Effector memory CD8-positive, alpha-beta T cell (primary cell): ENCODE data around the gene SEC61A2.
"Not testable (repeated sequence)": the region's sequence is repeated elsewhere in the genome, so short reads cannot be mapped to it uniquely, and the experiment has no call there.

Experiments
- ATAC-seq: fragments of 150-1000 bp; cut with Tn5 transposase; replicated peaks from 2 replicates; pipeline ENCODE4 v1.10.0; 2021; ENCODE audit warnings: mild to moderate bottlenecking, moderate library complexity
- DNase-seq, 3 experiments: peaks; one replicate each; pipeline ENCODE4 v3.0.0; 2021
- H3K27ac Mint-ChIP-seq, 2 donors: one replicate each; pipeline ENCODE4 v1.8.0; 2022; ENCODE audit warnings: mild to moderate bottlenecking in 2 of 2, mixed read lengths in 2 of 2, moderate library complexity in 2 of 2
- H3K27me3 Mint-ChIP-seq, 2 donors: one replicate each; pipeline ENCODE4 v1.8.0; 2022; ENCODE audit warnings: mixed read lengths in 2 of 2
- H3K36me3 Mint-ChIP-seq: one replicate; pipeline ENCODE4 v1.8.0; 2022; ENCODE audit warnings: mild to moderate bottlenecking, moderate library complexity, mixed read lengths; ENCODE audit not compliant: insufficient read depth
- H3K4me1 Mint-ChIP-seq, 2 donors: one replicate each; pipeline ENCODE4 v1.8.0; 2022; ENCODE audit warnings: low read depth in 2 of 2, mixed read lengths in 2 of 2
- H3K4me3 Mint-ChIP-seq, 2 donors: one replicate each; pipeline ENCODE4 v1.8.0; 2022; ENCODE audit warnings: mild to moderate bottlenecking in 2 of 2, mixed read lengths in 2 of 2, moderate library complexity in 2 of 2
- H3K9me3 Mint-ChIP-seq, 2 donors: one replicate each; pipeline ENCODE4 v1.8.0; 2022; ENCODE audit warnings: mixed read lengths in 2 of 2
- total RNA-seq, 9 experiments: gene quantifications; one replicate each; lab custom pipeline; 2026; lab: John Stamatoyannopoulos, UW

Gene SEC61A2
- 9.6 to 26.1 (median 11.8) reads per million in 9 experiments for total RNA-seq

- H3K9me3 Mint-ChIP-seq, result no peaks in the 10 kb centered on the region
- H3K4me3 Mint-ChIP-seq, result peak within 1 kb of the TSS; percentile 86 to 88
- peaks cover 20% of the 10 kb centered on the region for H3K36me3 Mint-ChIP-seq
- ATAC-seq, result peak; percentile 89
- H3K27me3 Mint-ChIP-seq, result no peaks in the 10 kb centered on the region
- peaks cover 11 to 16% of the 10 kb centered on the region in 2 donors for H3K4me1 Mint-ChIP-seq
- H3K27ac Mint-ChIP-seq, result peak within 1 kb of the TSS; percentile 55 to 85
- peak; percentile 96 to 99 (median 99) for DNase-seq
Observed at GRCh38 chr10:12129222-12130111, at the start of gene SEC61A2. TSS of gene SEC61A2 (plus strand) at chr10:12129677. CDS start at chr10:12129788, 111 bp downstream.

- Mint-ChIP-seq H3K4me1 (peaks cover 0 to 3% of the 10 kb centered on the region in 2 donors), H3K36me3 (peaks cover 16% of the 10 kb centered on the region), H3K9me3 (no peaks in the 10 kb centered on the region), H3K27me3 (no peaks in the 10 kb centered on the region), H3K27ac (no peak overlapping the region), H3K4me3 (no peak overlapping the region)
- DNase-seq (no peak), ATAC-seq (no peak)
Observed at GRCh38 chr10:12081470-12081869, 48.0 kb upstream of the SEC61A2 start.

GRCh38 chr10:12081879-12082557 lies 47.5 kb upstream of the SEC61A2 start:
- Mint-ChIP-seq H3K4me1 (peaks cover 0 to 3% of the 10 kb centered on the region in 2 donors), H3K36me3 (peaks cover 18% of the 10 kb centered on the region), H3K4me3 (no peak overlapping the region), H3K27ac (no peak overlapping the region), H3K9me3 (no peaks in the 10 kb centered on the region), H3K27me3 (no peaks in the 10 kb centered on the region)
- DNase-seq (no peak), ATAC-seq (no peak)

DNA sequence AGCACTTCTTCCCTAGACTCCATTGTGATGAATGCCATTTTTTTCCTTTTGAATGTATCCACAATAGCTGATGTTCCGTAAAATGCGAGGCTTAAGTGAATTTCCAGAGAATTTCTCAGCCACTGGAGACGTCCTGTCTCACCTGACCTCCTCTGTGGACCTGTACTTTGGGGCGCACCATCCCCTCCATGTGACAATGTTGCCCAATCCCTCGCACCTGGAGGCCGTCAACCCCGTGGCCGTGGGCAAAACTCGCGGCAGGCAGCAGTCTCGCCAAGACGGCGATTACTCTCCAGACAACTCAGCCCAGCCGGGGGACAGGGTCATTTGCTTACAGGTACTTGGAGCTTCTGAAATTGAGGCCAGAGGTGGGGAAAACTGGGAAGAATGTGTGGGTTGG lies 40.6 kb upstream of the SEC61A2 start:
- Mint-ChIP-seq H3K4me1 (no peaks in the 10 kb centered on the region), H3K4me3 (no peak overlapping the region), H3K27me3 (no peaks in the 10 kb centered on the region), H3K9me3 (no peaks in the 10 kb centered on the region), H3K36me3 (peaks cover 44% of the 10 kb centered on the region), H3K27ac (no peak overlapping the region)
- DNase-seq (no peak), ATAC-seq (no peak)

DNA sequence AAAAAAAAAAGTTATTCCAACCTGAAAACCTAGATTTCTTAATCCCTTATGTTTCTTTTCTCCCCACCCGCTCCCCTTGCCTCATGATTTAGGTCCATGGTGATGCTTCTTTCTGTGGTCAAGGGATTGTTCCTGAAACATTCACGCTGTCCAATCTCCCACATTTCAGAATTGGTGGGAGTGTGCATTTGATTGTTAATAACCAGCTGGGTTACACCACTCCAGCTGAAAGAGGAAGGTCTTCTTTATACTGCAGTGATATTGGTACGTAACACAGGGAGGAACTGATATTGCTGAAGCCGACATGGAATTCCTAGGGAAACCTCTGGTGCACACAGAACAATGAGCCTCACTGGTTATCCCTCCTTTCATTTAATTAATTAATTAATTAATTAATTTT lies 38.1 kb upstream of the SEC61A2 start:
- H3K4me1 Mint-ChIP-seq, result no peaks in the 10 kb centered on the region
- no peak for ATAC-seq
- DNase-seq, result no peak
- H3K9me3 Mint-ChIP-seq, result no peaks in the 10 kb centered on the region
- H3K27ac Mint-ChIP-seq, result no peak overlapping the region
- no peaks in the 10 kb centered on the region for H3K27me3 Mint-ChIP-seq
- no peak overlapping the region for H3K4me3 Mint-ChIP-seq
- H3K36me3 Mint-ChIP-seq, result peaks cover 44% of the 10 kb centered on the region

- H3K9me3 Mint-ChIP-seq, DNase-seq, H3K4me3 Mint-ChIP-seq, H3K27me3 Mint-ChIP-seq, ATAC-seq, H3K27ac Mint-ChIP-seq, H3K4me1 Mint-ChIP-seq: not testable (repeated sequence)
- H3K36me3 Mint-ChIP-seq, result peaks cover 36% of the 10 kb centered on the region
Observed at GRCh38 chr10:12097361-12097760, 32.1 kb upstream of the SEC61A2 start.

- H3K36me3 Mint-ChIP-seq, result peaks cover 35% of the 10 kb centered on the region
- ATAC-seq (no peak), DNase-seq (no peak)
- no peak overlapping the region for H3K27ac Mint-ChIP-seq
- peaks cover 0 to 3% of the 10 kb centered on the region in 2 donors for H3K4me1 Mint-ChIP-seq
- no peaks in the 10 kb centered on the region for H3K27me3 Mint-ChIP-seq
- H3K9me3 Mint-ChIP-seq, result no peaks in the 10 kb centered on the region
- no peak overlapping the region for H3K4me3 Mint-ChIP-seq
Observed at GRCh38 chr10:12097791-12098190, 31.7 kb upstream of the SEC61A2 start.

- H3K4me3 Mint-ChIP-seq, result no peak overlapping the region
- H3K27me3 Mint-ChIP-seq, result no peaks in the 10 kb centered on the region
- ATAC-seq (no peak), DNase-seq (no peak)
- H3K4me1 Mint-ChIP-seq, result peaks cover 0 to 3% of the 10 kb centered on the region in 2 donors
- H3K36me3 Mint-ChIP-seq, result peaks cover 32% of the 10 kb centered on the region
- no peak overlapping the region for H3K27ac Mint-ChIP-seq
- no peaks in the 10 kb centered on the region for H3K9me3 Mint-ChIP-seq
Observed at GRCh38 chr10:12098966-12099365, 30.5 kb upstream of the SEC61A2 start.

- Mint-ChIP-seq H3K9me3 (no peaks in the 10 kb centered on the region), H3K4me3 (no peak overlapping the region), H3K4me1 (no peaks in the 10 kb centered on the region), H3K27ac (peak overlapping the region in 1 of 2 donors; percentile 8), H3K36me3 (peaks cover 50% of the 10 kb centered on the region), H3K27me3 (no peaks in the 10 kb centered on the region)
- no peak for DNase-seq
- ATAC-seq, result no peak
Observed at GRCh38 chr10:12103802-12104201, 25.7 kb upstream of the SEC61A2 start.

DNA sequence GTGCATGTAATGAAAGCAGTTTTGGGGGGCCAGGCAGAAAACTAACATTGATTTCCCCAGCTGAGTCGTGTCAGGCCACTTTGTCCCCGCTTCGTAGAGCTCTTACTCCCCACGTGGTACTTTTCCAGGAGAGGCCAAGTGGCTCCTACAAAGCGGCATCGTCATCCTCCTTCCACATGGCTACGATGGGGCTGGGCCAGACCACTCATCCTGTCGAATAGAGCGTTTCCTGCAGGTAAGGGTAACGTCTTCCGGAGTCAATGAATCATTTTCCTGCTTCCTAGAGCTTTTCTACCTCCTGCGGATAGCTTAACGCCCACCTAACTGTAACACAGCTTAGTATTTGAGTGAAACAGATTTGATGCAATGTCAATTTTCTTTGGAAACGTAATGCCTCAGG lies 21.7 kb upstream of the SEC61A2 start:
- Mint-ChIP-seq H3K4me1 (no peaks in the 10 kb centered on the region), H3K9me3 (no peaks in the 10 kb centered on the region), H3K27ac (no peak overlapping the region), H3K36me3 (peaks cover 27% of the 10 kb centered on the region), H3K4me3 (no peak overlapping the region), H3K27me3 (no peaks in the 10 kb centered on the region)
- ATAC-seq (no peak), DNase-seq (no peak)

GRCh38 chr10:12109286-12109685 lies 20.2 kb upstream of the SEC61A2 start:
- Mint-ChIP-seq H3K27ac (no peak overlapping the region), H3K27me3 (no peaks in the 10 kb centered on the region), H3K4me1 (no peaks in the 10 kb centered on the region), H3K36me3 (peaks cover 33% of the 10 kb centered on the region), H3K9me3 (no peaks in the 10 kb centered on the region), H3K4me3 (no peak overlapping the region)
- DNase-seq (no peak), ATAC-seq (no peak)

GRCh38 chr10:12111528-12111927 lies 17.9 kb upstream of the SEC61A2 start:
- no peak for ATAC-seq
- DNase-seq, result no peak
- Mint-ChIP-seq H3K36me3 (peaks cover 20% of the 10 kb centered on the region), H3K9me3 (no peaks in the 10 kb centered on the region), H3K4me1 (no peaks in the 10 kb centered on the region), H3K27me3 (no peaks in the 10 kb centered on the region), H3K4me3 (no peak overlapping the region), H3K27ac (no peak overlapping the region)

GRCh38 chr10:12113627-12114026 lies 15.8 kb upstream of the SEC61A2 start:
- peak overlapping the region in 1 of 2 donors; percentile 65 for H3K27ac Mint-ChIP-seq
- H3K4me3 Mint-ChIP-seq, result no peak overlapping the region

GRCh38 chr10:12121673-12122072 lies 7.8 kb upstream of the SEC61A2 start:
- Mint-ChIP-seq H3K4me3 (no peak overlapping the region), H3K27ac (peak overlapping the region in 1 of 2 donors; percentile 90), H3K9me3 (no peaks in the 10 kb centered on the region), H3K4me1 (peaks cover 6 to 7% of the 10 kb centered on the region in 2 donors), H3K27me3 (no peaks in the 10 kb centered on the region), H3K36me3 (peaks cover 27% of the 10 kb centered on the region)
- no peak for ATAC-seq
- DNase-seq, result no peak

More at GRCh38 chr10:12113627-12114026, 15.8 kb upstream of the SEC61A2 start:
- ATAC-seq (no peak), DNase-seq (no peak)
- peaks cover 14% of the 10 kb centered on the region for H3K36me3 Mint-ChIP-seq
- H3K9me3 Mint-ChIP-seq, result no peaks in the 10 kb centered on the region
- no peaks in the 10 kb centered on the region for H3K27me3 Mint-ChIP-seq
- no peaks in the 10 kb centered on the region for H3K4me1 Mint-ChIP-seq
